Measurements from ENCODE around the gene FILIP1L.

FILIP1L gene

DNA sequence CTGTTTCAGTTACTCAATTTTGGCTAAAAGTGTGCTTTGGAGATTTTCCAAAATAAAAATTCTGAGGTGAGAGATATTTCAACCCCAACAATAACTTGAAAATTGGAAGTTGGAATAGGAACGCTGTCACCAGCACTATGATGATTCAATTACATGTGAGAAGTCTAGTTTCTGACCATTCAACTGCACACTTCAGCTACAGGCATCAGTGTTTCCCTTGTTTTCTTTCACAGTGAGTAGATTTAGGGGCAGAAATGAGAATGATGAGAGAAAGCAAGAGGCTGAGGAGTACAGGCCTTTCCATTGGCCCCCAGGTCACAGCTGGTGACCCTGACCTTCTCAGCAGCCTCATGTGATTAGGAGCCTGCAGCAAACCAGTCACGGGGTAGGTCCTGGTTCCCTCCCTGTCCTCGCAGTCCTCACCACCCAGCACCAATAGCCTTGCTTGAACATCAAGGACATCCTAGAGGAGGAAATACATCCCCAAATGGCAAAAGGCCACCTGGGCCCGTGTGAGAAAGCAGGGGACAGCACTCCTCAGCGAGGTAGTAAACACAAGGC lies 10.0 kb upstream of the FILIP1L start:
- DNase-seq: no peak

DNA sequence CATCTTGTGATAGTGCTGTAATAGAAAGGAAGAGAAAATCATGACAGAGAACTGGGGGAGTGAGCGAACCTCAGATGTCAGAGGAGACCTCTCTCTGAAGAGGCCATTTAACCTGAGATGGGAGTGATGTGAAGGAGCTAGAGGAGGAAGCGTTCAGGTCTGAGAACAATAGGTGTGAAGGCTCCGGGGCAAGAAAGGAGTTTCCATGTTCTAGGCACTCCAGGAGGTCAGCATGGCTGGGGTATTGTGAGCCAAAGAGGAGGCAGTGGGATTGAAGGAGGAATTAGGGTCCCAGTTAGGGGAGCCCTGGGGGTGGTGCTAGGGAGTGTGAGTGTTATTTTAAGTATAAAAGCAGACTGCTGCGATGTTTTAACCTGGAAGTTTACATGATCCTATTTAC lies 8.8 kb upstream of the FILIP1L start:
- no peak for DNase-seq

DNA sequence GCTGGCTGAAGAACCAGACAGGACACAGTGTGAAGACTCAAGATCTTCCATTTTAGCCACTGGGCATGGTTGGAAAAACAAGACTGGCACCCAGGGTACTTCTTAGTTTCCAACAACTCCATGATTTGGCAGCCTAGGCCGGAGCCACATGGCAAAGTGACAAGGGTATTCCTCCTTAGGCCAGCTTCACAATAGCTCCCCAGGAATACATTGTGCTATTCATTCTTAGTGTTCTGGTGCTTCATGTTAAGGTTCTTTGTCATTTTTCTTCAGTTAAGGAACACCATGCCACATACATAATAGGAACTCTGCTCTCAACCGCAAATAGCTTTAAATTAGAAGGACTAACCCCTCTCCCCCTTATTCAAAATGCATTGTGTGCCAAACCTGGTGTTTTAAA lies 8.0 kb upstream of the FILIP1L start:
- DNase-seq: no peak

DNA sequence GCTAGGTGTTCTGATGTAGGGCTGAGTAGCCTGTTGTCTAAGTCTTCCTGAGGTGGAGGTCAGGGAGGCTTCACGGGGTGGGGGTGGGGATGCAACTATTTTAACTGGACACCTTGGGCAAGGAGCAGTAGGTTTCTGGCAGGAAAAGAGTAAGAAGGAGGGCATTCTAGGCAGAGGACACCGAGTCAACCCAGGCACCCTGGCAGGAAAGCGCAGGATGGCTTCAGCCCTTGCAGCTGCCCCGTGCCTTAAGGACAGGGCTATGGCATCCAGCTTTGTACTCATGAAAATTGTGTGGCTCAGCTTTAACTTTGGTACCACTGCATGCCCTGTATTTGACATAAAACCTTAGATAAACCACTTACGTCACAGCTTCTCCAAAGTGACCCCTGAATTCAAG lies 6.4 kb upstream of the FILIP1L start:
- DNase-seq: no peak

DNA sequence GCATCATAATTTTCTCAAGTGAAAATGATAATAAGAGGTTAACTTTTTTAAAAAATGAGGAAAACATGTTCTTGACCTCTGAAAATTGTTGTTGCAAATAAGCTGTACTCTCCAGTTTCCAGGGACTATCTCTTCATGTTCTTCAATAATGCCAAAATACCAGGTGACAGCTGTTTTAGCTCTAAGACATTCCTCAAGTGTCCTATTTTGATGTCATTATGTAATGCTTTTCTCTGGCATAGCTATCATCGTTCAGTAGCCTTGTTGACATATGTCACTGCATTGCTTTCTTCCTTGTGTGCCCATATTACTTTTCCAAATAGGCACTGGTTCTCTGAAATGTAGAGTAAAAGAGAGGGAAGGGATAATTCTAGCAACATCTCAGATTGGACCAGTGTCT lies 5.7 kb upstream of the FILIP1L start:
- DNase-seq: no peak

DNA sequence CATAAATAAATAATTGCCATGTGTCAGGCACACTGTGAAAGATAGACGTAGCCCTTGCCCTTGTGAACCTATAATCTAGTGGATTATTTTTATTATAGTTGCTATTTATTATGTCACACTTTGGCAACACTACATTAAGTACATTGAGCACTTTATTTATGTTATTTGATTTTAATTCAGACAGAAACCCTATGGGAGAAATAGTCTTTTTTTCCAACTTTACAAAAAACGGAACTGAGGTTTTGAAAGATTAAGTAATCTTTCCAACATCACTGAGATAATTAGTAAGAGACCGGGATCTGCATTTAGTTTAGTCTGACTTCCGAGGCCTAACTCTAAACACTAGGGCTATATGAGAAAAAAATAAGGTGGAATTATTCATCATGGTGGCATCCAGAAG lies 2.8 kb upstream of the FILIP1L start:
- no peak for DNase-seq

DNA sequence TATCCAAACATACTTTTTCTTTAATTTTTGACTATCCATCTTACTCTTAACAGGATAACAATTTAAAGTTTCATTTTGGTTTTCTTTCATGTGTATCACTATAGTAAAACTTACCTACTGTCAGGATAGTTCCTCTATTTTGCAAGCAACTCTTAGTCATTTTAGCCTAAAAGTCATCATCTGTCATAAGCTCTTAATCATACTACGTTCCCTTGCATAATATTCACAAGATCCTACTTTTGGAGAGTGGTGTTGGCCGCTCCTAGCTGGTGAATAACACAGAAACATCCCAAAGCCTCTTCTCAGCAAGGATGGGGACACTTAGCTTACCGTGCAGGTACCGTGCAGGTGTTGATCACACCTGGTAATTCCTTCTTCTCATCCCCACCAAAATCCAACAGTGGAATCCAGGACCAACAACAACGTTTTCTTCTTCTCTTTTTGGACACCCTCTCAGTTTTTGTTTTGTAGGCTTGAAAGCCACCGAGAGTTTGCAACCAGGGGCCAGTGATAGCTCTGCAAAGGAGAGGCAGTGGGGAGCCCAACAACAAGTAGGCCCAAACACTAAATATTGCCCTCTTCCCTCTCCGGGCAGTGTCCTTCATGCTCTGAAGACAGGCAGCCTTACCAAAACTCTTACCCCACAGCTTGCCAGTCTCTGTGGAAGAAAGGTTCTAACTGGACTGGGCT lies 433 bp downstream of the FILIP1L start:
- DNase-seq: no peak

DNA sequence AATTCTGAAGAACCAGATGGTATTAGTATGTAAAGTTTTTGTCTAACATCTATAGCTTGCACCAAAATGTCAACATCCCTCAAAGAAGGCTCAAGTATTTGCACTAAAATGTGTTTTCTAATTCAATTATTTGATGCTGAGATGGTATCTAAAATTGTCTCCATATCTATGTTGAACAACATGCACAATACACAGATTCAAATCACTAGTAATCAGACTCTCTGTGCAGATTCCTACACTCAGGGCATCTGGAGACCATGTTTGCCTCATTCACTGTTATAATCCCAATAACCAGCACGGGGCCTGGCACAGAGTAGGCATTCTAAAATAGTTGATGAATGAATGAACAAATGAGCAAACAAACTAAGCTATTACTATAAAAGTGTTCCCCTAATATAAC lies 2.6 kb downstream of the FILIP1L start:
- DNase-seq: no peak

DNA sequence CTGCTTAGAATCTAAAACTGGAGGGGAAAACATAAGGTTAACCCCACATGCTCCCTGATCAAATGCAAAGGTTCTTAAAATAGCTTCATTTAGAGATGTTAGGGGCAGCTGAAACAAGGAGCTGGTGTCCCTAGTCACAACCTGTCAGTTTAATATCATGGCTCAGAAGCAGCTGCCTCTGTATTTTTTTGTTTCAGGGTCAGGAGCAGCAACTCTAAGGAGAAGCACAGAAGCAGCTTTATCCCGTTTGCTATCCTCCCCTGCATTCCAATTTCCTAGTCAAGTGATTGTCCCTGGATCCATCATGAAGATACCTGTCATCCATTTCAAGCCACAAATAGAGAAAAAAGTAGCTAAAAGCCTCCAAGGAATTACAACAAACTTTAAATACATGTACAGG lies 4.1 kb downstream of the FILIP1L start:
- no peak for DNase-seq

DNA sequence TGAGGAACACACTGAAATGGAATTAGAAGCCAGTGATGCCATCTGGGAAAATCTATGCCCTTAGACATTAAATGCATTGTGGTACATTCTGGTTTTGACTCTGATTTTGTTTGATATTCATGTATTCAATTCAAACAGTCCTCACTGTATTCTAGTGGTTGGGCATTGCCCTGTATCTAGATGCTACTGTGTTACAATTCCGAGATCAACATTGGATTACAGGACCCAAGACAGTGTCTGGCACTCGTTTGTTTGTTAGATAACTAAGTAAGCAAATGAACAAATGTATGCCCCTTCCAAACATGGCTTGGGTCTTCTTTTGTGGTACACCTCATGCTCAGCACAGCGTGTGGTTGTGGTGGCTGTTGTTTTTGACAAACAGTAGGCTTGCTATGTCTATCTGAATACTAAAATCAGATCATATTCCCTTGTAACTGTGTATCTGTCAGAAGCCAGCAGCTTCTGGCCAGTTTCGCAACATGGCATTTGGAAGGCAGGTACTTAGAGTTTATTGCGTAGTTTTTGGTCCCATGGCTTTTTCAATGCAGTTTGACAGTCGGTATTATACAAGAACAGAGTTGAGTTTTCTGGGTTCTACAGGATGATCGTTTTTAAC lies 5.7 kb downstream of the FILIP1L start:
- no peak for DNase-seq

DNA sequence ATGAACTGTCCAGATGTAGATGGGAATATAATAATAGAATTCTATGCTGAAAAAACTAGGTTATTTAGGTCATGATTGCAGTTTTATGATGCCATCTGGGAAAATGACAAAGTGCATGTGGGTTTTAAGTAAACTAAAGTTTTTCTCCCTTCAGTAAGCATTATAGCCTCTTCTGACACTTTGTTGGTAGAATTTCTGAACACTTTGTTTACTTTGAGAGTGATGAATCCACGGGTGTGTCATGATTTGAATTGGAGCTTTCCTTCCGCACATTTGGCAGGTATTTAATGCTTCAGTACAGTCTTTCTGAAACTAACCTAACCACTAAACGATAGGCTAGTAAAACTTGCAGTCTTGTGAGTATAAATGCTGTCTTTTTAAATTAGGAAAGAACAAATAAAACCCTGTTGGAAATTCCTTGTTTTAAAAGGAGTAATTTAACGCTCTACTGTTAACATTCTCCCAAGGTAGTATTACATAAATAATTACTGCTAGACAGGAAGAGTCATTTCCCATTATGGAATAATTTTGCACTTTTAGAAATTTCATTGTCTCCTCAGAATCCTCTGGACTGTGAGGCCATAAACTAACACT lies 7.0 kb downstream of the FILIP1L start:
- DNase-seq: no peak

DNA sequence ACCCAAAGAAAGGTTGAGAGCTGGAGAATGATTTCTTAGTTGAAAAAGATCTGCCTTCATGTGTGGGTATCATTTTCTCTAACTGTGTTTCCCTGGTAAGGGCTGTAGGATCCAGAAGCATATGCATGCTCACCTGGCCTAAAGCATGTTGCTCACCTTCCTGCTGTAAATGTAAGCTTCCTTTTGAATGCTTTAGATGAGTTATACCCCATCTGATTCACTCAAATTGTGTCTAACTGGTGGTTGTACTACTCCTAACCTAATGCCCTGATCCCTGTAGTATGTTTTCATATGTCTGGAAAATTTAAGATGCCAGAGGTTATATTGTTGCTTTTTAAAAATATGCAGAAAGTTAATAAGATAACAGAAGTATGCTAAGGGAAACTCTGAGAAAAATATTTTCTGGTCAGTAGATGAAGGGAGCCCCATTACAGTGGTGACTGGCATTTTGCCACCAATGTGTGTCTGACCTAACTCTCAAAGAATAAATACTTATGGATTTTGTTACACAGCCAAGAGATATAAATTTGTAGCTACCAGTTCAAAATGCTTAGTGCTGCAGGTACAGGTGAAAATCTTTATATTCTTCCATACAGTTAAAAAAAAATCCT lies 7.7 kb downstream of the FILIP1L start:
- DNase-seq: no peak

DNA sequence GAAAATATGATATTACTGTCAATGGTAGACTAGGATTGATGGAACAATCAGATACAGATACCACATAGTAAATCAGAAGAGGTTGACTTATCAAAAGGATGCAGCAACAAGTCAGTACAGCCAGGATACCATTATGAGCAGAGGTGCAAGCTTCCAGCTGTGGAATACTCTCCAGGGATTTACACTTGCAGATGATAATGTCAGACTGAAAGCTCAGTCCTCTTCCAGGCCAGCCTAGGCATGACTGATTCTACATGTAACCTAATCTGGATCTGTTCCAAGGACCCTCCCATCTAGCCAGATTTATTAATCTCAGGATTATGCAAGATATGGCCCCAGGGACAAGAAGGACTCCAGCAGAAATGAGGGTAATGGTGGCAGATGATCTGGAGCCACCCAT lies 8.2 kb downstream of the FILIP1L start:
- no peak for DNase-seq

DNA sequence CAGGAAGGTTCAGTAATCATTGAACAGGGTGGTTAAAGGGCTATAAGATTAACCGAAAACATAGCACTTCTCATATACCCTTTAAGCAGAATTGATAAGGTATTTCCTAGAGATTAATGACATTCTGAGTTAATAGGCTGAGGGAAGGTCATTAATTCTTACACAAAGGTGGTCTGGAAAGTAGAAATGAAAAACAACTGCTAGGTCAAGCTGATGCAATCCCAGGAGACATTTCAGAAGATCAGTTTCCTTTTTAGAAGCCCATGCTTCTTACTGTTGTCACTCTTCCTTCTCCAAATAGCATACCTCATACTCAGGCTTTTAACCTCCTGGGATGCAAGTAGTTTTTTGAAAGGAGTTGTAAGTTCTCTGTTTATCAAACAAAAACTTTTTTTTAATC lies 8.8 kb downstream of the FILIP1L start:
- no peak for DNase-seq

DNA sequence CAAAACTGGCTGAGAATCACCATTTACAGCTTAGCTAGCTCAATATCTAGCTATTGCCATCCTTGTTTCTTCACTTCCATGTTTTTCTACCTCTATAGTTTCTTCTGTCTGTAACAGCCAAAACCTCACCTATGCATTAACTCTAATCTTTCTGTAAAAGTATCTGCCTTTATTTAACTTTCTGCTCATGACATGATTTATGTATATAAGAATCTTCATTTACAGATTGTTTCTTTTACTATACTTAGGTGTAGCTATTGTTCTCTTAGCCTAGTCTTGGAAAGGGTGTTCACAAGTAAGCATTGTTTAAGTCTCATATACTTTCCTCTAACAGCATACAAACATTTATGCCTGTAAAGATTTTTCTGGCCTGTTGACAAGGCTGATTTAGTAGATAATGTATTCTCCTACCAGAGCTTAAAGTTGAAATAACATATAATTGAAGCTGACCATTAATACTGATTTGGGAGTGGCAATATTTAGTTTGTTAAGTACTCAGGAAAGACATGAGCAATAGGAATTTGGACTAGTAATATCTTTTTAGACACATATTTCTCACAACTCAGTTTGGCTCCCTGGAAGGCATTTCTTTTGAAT lies 9.4 kb downstream of the FILIP1L start:
- no peak for DNase-seq

DNA sequence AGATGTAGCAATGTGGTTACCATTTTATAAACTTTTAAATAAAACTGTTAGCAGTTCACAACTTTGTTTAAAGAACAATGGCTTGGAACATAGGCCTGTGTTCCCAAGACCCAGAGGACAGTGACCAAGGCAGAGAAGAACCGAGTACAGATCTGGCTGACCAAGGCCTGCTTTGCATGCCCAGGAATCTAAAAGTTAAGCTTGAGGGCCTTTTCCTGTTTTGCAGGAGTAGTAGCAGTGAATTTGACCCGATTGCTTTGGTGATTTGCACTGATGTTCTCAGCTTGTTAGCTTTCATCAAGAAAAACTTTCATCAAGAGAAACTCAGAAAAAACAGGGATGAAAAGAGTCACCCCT lies 9.9 kb downstream of the FILIP1L start:
- DNase-seq: no peak

DNA sequence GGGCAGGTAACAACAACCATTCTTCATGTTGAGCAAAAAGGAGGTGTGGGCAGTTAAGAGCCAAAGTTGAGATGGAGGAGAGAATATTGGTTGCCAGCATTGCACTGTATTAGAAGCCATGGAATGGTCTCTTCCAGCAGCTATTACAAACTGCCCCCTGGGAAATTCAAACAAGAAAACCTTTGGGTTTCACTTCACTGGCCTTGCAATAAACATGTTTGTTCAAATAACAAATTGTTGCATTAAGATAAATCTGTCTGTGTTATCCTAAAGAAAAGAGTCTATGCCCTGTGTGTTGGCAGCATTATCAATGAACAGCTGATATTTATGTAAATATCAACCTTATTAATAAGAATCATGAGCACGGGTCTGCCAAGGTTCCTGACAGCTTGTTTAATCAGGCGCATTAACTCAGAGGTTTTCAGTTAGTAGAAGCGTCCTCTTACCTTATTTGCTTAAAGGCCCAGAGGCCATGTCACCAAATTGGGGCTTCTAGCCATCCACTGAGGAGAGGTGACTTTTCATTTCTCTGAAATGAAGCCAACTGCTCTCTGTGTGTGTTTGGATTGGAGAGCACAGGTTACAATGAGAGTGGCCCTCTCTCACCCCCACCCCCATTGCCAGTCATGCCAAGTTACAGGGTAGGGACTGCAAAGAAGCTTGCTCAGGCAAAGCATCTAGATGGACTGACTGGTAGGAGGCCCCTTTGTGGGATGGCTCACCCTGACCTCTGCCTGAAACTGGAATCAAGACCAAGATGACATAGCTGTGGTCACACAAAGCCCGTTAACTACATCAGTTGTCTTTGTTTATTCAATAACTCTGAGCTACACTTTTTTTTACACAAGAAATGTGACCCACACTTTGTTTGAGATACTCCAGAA lies 10.5 kb downstream of the FILIP1L start:
- no peak for DNase-seq

DNA sequence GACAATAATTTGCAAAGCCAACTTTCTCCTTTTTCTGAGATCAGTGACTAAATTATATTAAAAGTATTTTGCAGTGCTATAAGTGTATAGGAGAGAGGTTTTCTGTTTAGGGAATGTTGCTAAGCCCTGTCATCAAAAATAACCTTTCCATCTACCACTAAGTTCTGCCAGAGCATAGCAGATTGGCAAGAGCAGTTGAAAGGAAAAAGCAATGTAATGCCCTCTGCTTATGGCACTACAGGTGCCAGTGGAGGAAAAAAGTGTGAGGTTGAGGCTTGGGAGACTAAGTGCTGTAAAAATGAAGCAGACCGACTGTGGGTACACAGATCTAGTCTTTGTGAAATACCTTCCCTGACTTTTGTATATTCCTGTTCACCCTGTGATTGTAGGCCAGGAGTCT lies 11.5 kb downstream of the FILIP1L start:
- DNase-seq: no peak

DNA sequence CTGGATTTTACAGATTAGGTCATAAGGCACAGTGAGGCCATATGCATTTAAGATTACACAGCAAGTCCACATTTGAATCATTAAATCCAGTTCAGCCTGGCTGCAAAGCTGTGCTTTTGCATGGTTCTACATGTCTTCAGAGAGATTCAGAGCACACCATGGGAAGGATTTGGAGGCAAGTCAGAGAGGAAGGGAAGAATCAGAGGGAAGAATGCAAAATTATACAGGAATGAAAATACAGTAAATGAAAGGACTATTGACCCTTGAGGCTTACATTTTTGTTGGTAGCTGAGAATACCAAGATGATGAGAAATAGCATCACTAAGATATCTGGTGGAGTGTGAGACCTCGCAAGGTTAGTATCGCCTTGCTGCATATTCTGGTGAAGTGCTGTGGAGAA lies 13.9 kb downstream of the FILIP1L start:
- no peak for DNase-seq

DNA sequence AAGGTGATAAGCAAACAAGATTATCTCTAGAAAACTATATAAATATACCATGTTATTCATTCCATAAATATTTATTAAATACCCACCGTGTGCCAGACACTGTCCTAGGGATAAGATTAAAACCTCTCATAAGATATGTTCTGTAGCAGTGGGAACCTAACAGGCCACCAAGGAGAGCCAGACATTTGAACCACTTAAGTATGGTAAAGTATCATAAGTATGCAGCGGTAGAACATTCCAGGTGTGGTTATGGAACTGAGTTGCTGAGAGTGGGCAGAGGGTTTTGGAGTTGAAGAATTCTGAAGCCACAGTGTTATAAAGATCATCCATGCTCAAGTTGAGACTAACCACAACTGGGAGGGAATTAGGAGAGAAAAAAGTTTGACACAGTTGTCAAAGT lies 14.7 kb downstream of the FILIP1L start:
- DNase-seq: no peak

DNA sequence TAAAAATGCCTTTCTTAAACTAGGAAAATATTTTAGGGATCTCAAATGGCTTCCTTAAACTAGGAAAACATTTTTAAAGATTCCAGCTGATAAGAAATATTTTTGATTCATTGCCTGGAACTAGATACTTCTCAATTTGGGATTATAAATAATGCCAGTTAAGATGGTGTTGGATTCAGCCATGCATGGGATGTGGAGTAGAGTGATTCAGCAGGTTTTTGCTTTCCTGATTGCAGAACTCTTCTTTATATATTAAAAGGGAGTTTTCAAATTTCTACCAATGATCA lies 15.6 kb downstream of the FILIP1L start:
- no peak for DNase-seq

DNA sequence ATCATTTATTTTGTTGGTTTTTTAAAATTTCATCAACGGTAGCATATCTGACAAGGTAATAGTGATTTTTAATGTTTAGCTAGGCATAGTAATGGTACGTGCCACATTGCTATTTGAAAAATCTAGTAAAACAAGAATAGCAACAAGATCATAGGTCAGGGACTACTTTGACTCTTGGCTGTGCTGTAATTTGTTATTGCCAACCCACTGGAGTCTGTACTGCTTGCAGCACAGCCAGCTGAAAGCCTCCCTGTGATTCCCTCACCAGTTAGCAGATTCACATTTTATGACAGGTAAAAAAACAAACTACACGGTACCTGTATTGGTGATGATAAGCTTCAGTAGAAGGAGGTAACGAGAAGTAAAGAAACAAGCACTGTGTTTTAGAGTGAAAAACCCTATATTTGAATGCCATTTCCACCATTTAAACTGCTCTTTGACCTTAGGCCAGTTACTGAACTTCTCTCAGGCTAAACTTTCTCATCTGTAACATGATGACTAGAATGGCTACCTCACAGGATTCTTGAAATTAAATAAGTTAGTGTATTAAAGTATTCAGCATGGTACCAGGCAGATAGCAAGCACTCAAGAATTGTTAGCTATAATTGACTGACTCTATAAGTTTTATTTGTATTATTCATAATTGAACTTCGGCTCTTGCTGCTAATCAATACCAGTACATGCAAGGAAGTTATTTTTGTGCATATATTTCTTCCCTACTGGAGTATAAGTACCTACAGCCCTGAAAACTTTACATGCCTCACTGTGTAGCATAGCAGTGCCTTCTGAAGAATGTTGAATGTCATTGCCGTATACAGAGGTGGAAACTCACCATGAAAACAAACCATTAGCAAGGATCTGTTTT lies 16.1 kb downstream of the FILIP1L start:
- DNase-seq: no peak
